COLO668 (cell line): ENCODE data around the gene TFDP1.

Experiments
- DNase-seq: peaks from one replicate; lab custom pipeline; 2025; ENCODE audit not compliant: unreplicated experiment; lab: John Stamatoyannopoulos, UW

Gene TFDP1, protein sequence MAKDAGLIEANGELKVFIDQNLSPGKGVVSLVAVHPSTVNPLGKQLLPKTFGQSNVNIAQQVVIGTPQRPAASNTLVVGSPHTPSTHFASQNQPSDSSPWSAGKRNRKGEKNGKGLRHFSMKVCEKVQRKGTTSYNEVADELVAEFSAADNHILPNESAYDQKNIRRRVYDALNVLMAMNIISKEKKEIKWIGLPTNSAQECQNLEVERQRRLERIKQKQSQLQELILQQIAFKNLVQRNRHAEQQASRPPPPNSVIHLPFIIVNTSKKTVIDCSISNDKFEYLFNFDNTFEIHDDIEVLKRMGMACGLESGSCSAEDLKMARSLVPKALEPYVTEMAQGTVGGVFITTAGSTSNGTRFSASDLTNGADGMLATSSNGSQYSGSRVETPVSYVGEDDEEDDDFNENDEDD

DNA sequence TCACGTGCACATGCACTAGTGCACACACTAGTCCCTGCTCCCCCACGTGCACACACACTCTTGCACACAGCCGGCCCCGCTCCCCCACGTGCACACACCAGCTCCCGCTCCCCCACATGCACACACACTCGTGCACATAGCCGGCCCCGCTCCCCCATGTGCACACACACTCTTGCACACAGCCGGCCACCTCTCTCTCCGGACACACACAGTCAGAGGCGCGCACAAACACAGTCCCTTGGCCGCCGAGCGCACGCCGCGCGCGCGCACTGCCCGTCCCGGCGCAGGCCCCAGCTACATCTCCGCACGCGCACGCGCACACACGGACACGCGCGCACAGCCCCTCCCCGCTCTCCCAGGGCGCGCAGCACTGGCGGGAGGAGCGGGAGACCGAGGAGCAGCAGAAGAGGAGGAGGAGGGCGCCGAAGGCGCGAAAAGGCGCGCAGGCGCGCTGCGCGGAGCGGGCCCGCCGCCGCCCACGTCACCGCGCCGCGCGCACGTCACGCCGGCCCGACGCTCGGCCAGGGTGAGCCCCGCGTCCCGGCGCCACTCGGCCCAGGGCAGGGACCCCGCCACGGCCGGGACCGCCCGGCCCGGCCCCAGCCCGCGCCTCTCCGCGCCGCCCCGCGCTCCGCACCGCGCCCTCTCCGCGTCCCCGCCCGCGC is at the start of gene TFDP1:
Gene TFDP1 (plus strand): TSS at position 549 of the 665 bp plus-strand sequence. CDS start 1,085 bp downstream, outside the sequence.
- DNase-seq = peak; percentile 99

DNA sequence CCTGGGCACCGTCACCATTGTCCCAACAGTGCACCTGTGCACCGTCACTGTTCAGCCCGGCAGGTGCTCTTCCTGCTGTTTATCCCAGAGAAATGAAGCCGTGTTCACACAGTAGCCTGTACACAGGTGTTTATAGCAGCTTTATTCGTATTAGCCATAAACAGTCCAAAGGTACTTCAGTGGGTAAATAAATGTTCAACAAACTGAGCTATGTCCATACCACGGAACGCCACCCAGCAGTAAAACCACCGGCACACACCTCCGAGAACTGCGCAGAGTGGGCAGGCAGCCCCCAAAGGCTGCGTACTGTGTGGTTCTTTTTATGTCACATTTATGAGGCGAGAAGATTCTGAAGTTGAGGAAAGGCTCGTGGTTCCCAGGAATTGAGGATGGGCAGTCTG is 49.2 kb upstream of the TFDP1 start:
- peak; percentile 93 for DNase-seq

DNA sequence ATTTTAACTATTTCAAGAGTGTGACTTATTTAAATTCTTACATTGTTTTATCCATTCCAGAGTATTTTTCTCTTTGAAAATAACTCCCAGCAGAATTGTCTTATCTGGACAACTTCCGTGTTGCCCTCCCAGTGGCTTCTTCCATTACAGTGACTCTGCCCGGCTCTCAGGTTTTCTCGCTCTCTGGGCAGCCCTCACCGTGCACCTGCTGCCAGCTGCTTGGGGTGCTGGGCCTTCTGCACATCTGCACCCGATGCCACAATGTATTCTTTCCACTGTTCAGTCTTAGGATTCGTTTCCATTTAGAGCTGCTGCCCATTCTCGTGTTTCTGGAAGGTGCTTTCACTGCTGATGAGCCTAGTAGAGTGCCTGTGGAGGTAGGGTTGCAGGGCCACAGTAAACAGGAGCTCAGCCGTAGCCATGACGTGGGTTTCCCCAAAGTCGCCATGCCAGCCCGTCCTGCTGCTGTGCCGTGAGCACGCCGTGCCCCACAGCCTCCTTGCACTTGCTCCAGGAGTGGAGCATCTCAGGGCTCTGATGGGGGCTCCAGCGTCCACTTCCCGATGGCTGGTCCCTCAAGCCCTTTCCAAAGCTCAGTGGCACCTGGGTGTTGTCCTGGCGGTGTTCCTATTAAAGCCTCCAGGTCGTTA is 48.0 kb upstream of the TFDP1 start:
- DNase-seq = peak; percentile 92

DNA sequence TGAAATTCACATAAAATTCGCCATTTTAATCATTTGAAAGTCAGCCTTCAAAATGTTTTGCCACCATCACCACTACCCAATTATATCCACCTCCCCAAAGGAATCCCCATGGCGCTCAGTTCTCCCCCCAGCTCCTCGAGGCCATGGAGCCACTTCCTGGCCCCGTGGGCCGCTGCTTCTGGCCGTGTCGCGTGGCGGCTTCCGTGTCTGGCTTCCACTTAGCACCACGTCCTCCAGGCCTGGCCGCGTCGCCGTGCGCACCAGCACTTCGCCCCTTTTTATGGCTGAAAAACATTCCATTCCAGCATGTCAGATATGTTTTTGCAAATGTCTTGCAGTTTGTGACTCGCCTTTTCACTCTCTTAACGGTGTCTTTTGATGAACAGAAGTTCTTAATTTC is 47.3 kb upstream of the TFDP1 start:
- no peak for DNase-seq

DNA sequence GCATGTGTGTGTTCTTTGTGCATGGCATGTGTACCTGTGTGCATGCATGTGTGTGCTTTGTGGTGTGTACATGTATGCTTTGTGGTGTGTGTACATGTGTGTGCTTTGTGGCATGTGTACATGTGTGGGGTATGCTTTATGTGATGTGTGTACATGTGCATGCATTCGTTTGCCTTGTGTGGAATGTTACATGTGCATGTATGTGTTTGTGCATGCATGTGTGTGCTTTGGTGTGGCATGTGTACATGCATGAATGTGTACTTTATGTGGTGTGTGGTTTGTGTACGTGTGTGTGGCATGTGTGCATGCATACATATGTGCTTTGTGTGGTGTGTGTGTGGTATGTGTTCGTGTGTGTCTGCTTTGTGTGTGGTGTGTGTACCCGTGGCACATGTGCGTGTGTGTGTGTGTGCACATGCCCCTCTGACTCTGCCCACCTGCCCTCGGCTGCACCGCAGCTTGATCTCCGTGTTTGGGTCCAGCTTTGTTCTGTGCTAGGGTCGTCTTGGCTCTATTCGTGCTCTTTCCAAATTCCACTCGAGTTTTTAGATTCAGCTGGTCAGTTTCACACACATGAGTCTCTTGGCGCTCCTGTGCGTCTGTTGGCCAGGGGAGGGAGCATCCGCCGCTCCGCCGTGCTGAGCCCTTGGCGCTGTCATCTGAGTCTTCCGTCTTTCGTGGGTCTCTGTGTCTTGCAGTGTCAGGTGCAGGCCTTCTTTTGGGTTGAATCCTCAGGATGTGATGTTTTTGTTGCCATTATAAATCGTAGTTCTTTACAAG is 46.5 kb upstream of the TFDP1 start:
- no peak for DNase-seq

DNA sequence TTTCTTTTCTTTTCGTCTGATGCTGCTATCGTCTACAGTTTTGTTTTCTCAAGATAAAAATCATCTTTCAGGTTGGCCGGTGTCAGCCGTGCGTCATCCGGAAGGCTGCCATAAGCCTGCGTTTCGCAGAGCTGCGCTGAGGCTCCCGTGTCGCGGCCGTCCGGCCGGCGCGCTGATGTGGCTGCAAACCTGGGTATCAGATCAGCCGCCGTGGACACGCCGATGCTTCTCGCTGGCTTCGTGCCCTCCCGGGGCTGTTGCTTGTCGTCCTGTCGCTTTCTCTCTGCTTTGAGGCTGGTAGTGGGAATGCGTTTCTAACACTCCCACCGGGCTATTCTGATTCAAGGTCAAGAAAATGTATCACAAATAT is 45.9 kb upstream of the TFDP1 start:
- DNase-seq = no peak

DNA sequence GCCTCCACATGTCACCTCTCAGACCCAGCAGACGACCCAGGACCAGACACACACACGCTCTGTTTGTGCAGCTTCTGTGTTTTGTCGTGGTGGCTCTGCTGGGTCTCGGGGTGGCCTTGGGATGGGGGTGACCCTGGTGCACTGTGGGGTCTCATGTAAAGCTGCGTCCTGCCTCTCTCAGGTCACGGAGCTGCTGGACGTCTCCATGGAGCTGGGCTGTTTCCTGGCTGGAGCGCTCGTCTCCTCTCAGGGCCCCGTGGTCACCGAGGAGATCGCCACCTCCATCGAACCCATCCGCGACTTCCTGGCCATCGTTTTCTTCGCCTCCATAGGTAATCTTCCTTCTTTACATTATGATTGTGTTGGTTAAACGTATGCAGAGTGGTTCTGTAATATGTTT is 45.4 kb upstream of the TFDP1 start:
- no peak for DNase-seq

DNA sequence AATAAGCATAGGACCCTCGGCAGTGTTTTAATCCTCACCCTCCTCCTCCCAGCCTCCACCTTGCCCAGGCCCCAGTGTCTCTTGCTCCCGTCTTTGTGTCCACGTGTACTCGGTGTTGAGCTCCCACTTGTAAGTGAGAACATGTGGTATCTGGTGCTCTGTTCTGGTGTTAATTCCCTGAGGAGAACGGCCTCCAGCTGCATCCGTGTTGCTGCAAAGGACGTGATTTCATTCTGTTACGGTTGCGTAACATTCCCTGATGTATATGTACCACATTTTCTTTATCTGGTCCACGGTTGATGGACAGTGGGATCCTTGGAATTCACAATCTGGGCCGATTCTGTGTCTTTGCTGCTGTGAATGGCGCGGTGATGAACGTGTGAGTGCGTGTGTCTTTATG is 44.7 kb upstream of the TFDP1 start:
- no peak for DNase-seq

DNA sequence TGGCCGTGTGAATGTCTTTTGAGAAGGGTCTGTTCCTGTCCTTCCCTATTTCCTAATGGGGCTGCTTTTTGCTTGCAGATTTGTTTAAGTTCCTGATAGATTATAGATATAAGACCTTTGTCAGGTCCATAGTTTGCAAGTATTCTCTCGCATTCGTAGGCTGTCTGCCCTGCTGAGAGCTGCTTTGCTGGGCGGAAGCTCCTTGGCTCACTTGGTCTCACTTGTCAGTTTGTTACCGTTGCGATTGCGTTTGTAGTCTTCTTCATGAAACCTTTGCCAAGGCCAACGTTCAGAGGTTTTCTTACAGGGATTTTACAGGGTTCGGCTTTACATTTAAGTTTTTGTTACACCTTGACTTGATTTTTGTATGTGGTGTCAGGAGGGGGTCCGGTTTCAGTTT is 44.0 kb upstream of the TFDP1 start:
- no peak for DNase-seq

DNA sequence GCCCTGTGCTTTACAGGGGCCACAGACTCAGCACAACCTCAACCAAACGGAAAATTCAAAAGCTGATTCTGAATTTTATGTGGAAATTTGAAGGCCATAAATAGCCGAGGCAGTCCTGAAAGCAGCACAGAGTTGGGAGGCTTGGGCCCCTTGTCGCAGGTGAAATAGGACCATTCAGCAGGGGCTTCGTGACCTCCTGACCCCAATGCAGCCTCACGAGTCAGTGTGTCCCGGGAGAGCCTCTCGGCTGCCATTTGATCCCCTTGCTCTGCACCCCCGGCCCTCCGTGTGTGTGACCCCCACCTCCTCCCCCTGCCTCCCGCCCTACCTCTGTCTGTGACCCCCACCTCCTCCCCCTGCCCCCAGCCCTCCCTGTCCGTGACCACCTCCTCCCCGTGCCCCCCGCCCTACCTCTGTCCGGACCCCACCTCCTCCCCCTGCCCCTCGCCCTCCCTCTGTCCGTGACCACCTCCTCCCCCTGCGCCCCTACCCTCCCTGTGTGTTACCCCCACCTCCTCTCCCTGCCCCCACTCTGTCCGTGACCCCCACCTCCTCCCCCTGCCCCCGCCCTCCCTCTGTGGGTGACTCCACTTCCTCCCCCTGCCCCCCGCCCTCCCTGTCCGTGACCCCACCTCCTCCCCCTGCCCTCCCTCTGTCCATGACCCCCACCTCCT is 41.7 kb upstream of the TFDP1 start:
- no peak for DNase-seq

DNA sequence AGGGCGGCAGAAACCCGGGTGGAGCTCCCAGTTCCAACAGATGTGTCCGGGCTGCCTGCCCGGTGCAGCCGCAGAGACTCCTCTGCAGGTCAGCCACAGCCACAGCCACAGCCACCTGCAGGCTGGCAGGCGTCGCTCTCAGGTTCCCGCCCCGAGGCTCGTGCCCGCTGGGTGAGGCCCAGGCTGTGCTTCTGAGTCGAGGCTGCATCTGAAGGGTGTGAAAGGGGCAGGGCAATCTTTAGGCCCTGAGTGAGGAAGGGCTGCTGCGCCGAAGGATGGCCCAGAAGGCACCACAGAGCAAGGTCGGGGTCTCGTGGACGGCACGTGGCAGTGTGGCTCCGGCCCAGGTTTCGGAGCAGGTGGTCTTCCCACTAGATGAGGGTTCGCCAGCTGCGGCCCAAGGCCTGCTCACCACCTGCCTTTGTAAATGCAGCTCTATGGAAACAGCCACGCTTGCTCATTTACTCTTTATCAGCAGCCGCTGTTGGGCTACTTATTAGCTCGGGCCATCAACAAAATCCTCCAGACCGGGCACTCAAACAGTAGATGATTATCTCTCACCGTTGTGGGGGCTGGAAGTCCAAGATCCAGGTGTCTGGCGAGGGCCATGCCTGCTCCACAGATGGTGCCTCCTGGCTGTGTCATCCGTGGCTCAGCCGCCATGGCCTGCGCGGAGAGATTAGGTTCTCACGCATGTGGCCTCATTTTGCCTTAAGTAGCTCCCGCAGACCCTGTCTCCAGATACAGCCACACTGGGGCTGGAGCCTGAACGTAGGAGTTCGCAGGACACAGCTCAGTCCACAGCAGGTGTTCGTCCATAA is 40.3 kb upstream of the TFDP1 start:
- DNase-seq = peak; percentile 96

DNA sequence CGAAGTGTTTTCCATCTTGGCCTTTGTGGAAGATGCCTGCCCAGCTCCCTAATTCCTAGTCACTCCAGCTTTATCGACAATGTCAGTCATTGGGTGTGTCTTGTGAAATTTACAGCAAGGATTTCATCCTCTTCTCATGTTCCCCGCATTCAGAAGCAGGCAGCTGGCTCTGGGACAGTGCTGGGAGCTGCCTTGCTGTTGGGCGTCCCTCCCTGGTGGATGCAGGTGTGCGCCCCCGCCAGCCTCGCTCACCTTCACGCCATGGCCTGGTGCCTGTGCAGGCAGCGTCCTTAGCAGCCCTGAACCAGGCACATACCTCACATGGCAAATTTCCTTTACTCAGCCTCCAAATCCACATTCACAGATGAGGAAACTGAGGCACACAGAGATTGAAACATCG is 39.7 kb upstream of the TFDP1 start:
- DNase-seq = peak; percentile 79

DNA sequence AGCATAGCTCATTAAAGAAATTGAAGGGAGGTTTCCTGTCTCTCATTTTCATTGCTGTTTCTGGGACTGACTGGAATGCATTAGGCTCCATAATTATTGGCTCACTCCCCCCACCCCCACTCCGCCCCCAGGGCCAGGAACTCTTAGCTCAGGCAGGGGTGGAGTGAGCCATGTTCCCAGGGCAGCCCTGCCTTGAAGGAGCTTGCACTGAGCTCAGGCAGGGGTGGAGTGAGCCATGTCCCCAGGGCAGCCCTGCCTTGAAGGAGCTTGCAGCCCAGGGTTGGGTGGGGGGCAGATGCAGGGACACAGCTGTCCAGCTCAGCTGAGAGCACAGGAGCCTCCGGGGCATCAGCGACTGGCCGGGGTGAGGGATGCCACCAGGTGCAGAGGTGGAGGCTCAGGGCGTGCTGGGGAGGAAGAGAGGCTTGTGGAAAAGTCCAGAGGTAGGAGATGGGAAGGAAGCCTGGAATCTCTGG is 39.1 kb upstream of the TFDP1 start:
- DNase-seq = peak; percentile 75

DNA sequence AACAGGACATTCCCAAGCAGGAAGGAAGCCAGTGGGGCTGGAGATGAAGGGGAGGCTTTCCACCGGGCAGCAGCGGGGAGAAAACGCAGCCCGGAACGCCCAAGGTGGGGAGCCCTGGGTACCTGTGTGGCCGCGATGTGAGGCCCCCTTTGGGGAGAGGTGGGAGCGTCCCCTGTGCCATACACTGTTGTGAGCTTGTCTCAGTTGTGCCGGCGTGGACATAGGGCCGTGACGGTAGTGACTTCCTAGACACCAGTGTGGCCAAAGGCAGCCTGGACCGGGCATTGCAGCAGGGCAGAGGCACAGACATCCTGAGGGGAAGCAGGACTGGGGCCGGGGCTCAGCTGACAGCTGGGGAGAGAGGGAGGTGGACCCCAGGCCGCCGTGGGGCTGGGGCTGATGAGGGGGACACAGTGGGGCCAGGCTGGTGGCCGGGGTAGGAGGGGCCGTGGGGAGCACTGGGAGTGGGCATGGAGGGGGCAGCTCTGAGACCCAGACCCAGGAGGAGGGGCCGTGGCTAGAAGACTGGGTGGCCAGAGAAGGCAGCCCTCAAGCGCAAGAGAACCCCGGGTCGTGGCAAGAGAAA is 38.5 kb upstream of the TFDP1 start:
- DNase-seq = no peak

DNA sequence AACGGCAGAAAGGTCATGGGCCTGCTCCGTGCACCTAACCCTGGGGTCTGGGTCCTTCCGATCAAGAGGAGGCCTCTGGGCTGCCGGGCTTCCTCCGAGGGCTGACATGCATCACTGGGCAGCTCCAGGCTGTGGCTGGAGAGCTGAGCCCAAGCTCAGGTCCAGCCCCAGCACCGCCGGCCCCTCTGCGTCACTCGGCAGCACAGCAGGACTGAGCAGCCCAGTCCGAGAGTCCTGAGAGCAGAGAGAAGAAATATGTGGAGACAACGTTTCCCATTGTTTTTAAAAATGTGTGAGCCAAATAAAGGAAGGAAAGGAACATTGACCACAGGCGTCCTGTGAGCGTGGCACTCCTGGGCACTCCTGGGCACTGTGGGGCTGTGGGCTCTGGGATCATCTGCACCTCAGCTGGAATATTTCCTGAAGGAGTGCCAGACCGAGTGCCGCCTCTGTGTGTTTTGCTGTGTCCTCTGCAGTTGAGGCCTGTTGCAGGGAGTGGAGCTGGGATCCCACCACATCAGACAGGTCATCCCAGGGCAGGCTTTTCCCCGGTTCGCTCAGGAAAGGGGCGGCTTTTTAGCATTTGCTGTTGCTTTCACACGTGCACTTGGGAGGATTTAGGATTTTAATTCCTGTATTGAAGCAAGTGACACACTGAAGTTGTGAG is 37.8 kb upstream of the TFDP1 start:
- DNase-seq = no peak

DNA sequence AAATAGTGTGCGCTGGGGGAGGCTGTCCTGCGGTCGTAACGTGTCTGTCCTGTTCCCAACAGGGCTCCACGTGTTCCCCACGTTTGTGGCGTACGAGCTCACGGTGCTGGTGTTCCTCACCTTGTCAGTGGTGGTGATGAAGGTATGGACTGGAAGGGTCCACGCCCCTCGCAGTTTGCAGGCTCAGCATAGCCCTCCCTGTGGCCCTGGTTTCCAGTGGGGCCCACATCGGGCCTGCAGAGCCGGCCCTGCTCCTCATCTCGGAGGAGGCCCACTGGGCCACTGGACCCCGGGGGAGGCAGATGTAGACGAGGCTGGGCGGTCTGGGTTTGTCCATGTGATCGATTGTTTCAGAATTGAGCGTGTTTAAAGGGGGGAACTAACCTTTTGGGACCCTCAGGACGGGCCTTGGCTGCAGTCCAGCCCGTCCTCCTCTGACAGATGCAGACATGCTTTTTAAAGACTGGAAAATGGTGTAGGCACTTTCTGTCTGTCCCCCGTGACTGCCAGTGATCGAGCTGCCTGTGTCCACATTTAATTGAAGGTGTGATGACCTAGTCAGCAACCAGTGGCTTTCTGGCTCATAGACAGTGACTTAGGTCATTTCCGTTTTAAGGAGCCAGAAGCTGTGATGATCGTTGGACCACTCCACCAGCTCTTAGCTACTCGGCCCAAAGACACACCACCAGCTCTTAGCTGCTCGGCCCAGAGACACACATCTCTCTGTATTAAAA is 37.1 kb upstream of the TFDP1 start:
- no peak for DNase-seq

DNA sequence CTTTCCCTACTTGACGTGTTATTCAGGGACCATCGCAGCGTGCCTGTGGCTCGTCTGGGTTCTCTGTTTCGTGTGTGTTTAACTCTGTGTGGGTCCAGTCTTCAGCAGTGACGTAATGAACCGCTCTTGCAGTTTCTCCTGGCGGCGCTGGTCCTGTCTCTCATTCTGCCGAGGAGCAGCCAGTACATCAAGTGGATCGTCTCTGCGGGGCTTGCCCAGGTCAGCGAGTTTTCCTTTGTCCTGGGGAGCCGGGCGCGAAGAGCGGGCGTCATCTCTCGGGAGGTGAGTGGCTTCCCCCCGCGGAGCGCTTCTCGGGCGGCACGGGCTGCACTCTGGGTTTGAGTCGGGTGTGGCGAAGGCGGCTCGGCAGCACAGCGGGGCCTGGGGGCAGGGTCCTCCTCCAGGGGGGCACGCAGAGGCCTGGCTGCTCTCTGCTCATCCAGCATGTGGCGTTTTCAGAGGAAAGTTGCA is 36.3 kb upstream of the TFDP1 start:
- peak; percentile 76 for DNase-seq
